ENCODE results near the gene ABCA6. TPM values are rescaled to one million over a fixed set of nuclear protein-coding genes. Genes with fewer than 3 reads are reported as not detected.
A peak's percentile ranks its signal among the peaks of the same experiment; 100 is the strongest.

Gene ABCA6
- total and polyA plus RNA-seq, 2 experiments from 2014 or later = 2.8 to 6.4 TPM

DNA sequence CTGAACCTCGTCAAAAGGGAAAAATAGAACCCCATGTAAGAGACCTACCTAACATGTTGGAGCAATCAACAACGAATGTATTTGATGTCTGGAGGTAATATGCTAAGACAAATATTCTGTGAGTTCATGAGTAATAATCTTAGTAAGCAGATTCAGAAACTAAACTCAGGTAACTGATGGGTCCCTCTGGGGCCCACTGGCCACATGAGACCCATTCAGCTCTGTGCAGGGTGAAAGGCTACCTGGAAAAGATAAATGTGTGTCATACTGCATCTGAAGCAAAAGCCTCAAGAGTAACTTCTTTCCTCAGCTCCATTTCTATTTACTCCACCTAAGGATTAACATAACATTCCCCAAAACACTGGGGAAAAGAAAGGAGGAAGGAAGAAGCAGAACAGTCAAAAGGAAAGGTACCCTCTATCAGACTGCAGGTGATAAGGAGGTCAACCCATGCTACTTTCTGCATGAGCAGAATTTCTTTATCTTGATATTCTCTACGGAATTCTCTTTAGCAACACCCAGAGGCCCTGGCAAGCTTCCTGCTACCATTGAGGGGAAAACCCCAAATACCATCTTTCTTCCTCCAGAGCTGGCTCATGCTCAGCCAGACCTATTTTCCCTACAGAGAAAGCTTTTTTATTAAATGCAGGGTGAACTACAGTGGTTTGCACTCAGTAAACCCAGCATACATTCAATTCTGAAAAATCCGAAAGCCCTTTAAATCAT, 37.7 kb upstream of the ABCA6 start:
- no peaks in the 10 kb centered on the region for H4K20me1 ChIP-seq (ENCODE audit: insufficient read depth)
- no peak overlapping the region for H3K4me2 ChIP-seq (ENCODE audit: unreplicated experiment)
- H3K4me3 ChIP-seq = no peak overlapping the region
- peak; percentile 53 for DNase-seq
- no peak overlapping the region for H3K27ac ChIP-seq
- no peak overlapping the region for H2AFZ ChIP-seq
- H3K9me3 ChIP-seq (ENCODE audit: low read depth) = no peaks in the 10 kb centered on the region
- TF ChIP-seq EZH2phosphoT487 (IDR thresholded peaks at IDR 0.05; ENCODE audit: insufficient read depth, low read depth) = no peak
- TF ChIP-seq EZH2 (IDR thresholded peaks at IDR 0.05; ENCODE audit: insufficient read depth, poor library complexity, severe bottlenecking) = no peak
- H3K4me1 ChIP-seq (ENCODE audit: insufficient read depth) = peaks cover 25% of the 10 kb centered on the region
- peaks cover 5% of the 10 kb centered on the region; the same call in 1 of the 2 replicates for H3F3A ChIP-seq (ENCODE audit: insufficient read depth)
- no peak overlapping the region for H3K9ac ChIP-seq
- H3K36me3 ChIP-seq (ENCODE audit: low read depth) = no peaks in the 10 kb centered on the region
- in situ Hi-C loops (cut with MboI) = no loop called here
- WGBS, 2 experiments (ENCODE audit: low coverage in 1 of 2, low lambda C conversion rate in 2 of 2, missing lambda C conversion rate in 2 of 2) = 86 to 90% methylated on average over 4 of the region's 4 CpGs
- H3K27me3 ChIP-seq (replicated peaks; ENCODE audit: insufficient read depth) = no peaks in the 10 kb centered on the region
- no peaks in the 10 kb centered on the region for H3K79me2 ChIP-seq (ENCODE audit: insufficient read depth)
- peaks cover 3% of the 10 kb centered on the region; the same call in 1 of the 2 replicates for H3K9me2 ChIP-seq (ENCODE audit: insufficient read depth)

DNA sequence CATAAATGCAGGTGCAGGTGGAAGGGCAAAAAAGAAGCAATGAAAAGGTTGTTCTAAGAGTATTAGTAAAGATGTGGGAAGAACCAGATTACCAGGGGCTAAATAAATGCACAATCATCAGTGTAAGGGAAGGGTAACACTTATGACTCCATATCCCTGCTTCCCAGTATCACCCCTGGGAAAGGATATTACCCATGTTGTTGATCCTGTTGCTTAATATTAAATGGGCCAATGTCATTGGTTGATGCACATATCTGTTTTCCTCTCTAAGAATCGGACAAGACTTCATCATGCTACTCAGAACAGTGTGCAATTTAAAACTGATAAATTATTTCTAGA, 34.7 kb upstream of the ABCA6 start:
- no peak overlapping the region for H3K4me3 ChIP-seq
- H3K27me3 ChIP-seq (replicated peaks; ENCODE audit: insufficient read depth) = no peaks in the 10 kb centered on the region
- 92 to 95% methylated on average over 1 of the region's 1 CpG for WGBS, 2 experiments (ENCODE audit: low coverage in 1 of 2, low lambda C conversion rate in 2 of 2, missing lambda C conversion rate in 2 of 2)
- TF ChIP-seq EZH2phosphoT487 (IDR thresholded peaks at IDR 0.05; ENCODE audit: insufficient read depth, low read depth) (no peak), EZH2 (IDR thresholded peaks at IDR 0.05; ENCODE audit: insufficient read depth, poor library complexity, severe bottlenecking) (no peak)
- H3K27ac ChIP-seq = peak overlapping the region; percentile 48; the same call in 1 of the 2 replicates
- H4K20me1 ChIP-seq (ENCODE audit: insufficient read depth) = no peaks in the 10 kb centered on the region
- no peaks in the 10 kb centered on the region for H3K36me3 ChIP-seq (ENCODE audit: low read depth)
- no peak overlapping the region for H3K4me2 ChIP-seq (ENCODE audit: unreplicated experiment)
- H3K79me2 ChIP-seq (ENCODE audit: insufficient read depth) = no peaks in the 10 kb centered on the region
- DNase-seq = no peak
- peaks cover 25% of the 10 kb centered on the region for H3K4me1 ChIP-seq (ENCODE audit: insufficient read depth)
- no peak overlapping the region for H3K9ac ChIP-seq
- H2AFZ ChIP-seq = peak overlapping the region; percentile 56
- H3K9me3 ChIP-seq (ENCODE audit: low read depth) = no peaks in the 10 kb centered on the region
- H3K9me2 ChIP-seq (ENCODE audit: insufficient read depth) = peaks cover 3% of the 10 kb centered on the region; the same call in 1 of the 2 replicates
- in situ Hi-C loops (cut with MboI) = no loop called here
- H3F3A ChIP-seq (ENCODE audit: insufficient read depth) = peaks cover 5% of the 10 kb centered on the region; the same call in 1 of the 2 replicates

GRCh38 chr17:69175625-69176456, 34.1 kb upstream of the ABCA6 start:
- Histone ChIP-seq H2AFZ (peak overlapping the region; percentile 56), H3F3A (ENCODE audit: insufficient read depth) (peaks cover 5% of the 10 kb centered on the region; the same call in 1 of the 2 replicates), H3K36me3 (ENCODE audit: low read depth) (no peaks in the 10 kb centered on the region), H3K9me2 (ENCODE audit: insufficient read depth) (peaks cover 3% of the 10 kb centered on the region; the same call in 1 of the 2 replicates), H3K4me2 (ENCODE audit: unreplicated experiment) (peak overlapping the region; percentile 47), H3K9me3 (ENCODE audit: low read depth) (no peaks in the 10 kb centered on the region), H3K79me2 (ENCODE audit: insufficient read depth) (no peaks in the 10 kb centered on the region), H3K4me3 (peak overlapping the region; percentile 18; the same call in 1 of the 2 replicates), H3K27me3 (replicated peaks; ENCODE audit: insufficient read depth) (no peaks in the 10 kb centered on the region), H3K9ac (peak overlapping the region; percentile 14; the same call in 1 of the 2 replicates), H3K27ac (peak overlapping the region; percentile 48), H4K20me1 (ENCODE audit: insufficient read depth) (no peaks in the 10 kb centered on the region), H3K4me1 (ENCODE audit: insufficient read depth) (peaks cover 25% of the 10 kb centered on the region)
- in situ Hi-C loops (cut with MboI) = no loop called here
- 47 to 51% methylated on average over 4 of the region's 4 CpGs for WGBS, 2 experiments (ENCODE audit: low coverage in 1 of 2, low lambda C conversion rate in 2 of 2, missing lambda C conversion rate in 2 of 2)
- peak; percentile 74 for DNase-seq
- no peak for TF ChIP-seq EZH2phosphoT487 (IDR thresholded peaks at IDR 0.05; ENCODE audit: insufficient read depth, low read depth)
- TF ChIP-seq EZH2 (IDR thresholded peaks at IDR 0.05; ENCODE audit: insufficient read depth, poor library complexity, severe bottlenecking) = no peak

DNA sequence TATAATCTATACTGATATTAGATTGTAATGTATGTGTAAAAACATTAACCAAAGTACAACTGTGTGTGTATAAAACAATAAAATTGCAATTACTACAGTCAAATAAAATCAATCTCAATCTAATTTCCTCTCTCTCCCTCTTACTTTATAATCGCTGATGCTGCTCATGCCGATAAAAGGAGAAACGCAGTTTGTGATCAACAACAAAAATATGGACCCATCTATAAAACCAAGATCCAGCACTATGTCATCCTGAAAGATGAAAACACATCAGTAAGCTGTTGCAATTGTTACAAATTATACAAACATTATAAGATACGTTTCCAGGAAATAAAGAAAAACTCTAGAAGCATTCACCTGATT, 33.5 kb upstream of the ABCA6 start:
- H3K9ac ChIP-seq = no peak overlapping the region
- peak overlapping the region; percentile 47 for H3K4me2 ChIP-seq (ENCODE audit: unreplicated experiment)
- no peaks in the 10 kb centered on the region for H3K27me3 ChIP-seq (replicated peaks; ENCODE audit: insufficient read depth)
- 0 out of 2 replicates have a peak overlapping the region, but pooled peaks have one; percentile 18 for H3K4me3 ChIP-seq
- H3K9me2 ChIP-seq (ENCODE audit: insufficient read depth) = peaks cover 3% of the 10 kb centered on the region; the same call in 1 of the 2 replicates
- H3K9me3 ChIP-seq (ENCODE audit: low read depth) = no peaks in the 10 kb centered on the region
- H3K27ac ChIP-seq = peak overlapping the region; percentile 48
- 90 to 95% methylated on average over 4 of the region's 4 CpGs for WGBS, 2 experiments (ENCODE audit: low coverage in 1 of 2, low lambda C conversion rate in 2 of 2, missing lambda C conversion rate in 2 of 2)
- H3K36me3 ChIP-seq (ENCODE audit: low read depth) = no peaks in the 10 kb centered on the region
- no peaks in the 10 kb centered on the region for H4K20me1 ChIP-seq (ENCODE audit: insufficient read depth)
- peaks cover 5% of the 10 kb centered on the region; the same call in 1 of the 2 replicates for H3F3A ChIP-seq (ENCODE audit: insufficient read depth)
- no peak for TF ChIP-seq EZH2phosphoT487 (IDR thresholded peaks at IDR 0.05; ENCODE audit: insufficient read depth, low read depth)
- H2AFZ ChIP-seq = peak overlapping the region; percentile 56
- no peaks in the 10 kb centered on the region for H3K79me2 ChIP-seq (ENCODE audit: insufficient read depth)
- H3K4me1 ChIP-seq (ENCODE audit: insufficient read depth) = peaks cover 25% of the 10 kb centered on the region
- in situ Hi-C loops (cut with MboI) = no loop called here
- DNase-seq = no peak

All from GM23248 (cell line).